ENCODE measurements around the gene ITGA8.

- no peak for TF ChIP-seq GATA3 (IDR thresholded peaks at IDR 0.05; ENCODE audit: low read depth, low read length)
- TF ChIP-seq GATA2 (IDR thresholded peaks at IDR 0.05; ENCODE audit: low read depth, low read length): no peak
These were observed 134.4 kb downstream of the ITGA8 start for GRCh38 chr10:15585303-15585715.
